Heart left ventricle (tissue), 13 donors: ENCODE data around the gene CTNS.

Source experiments
- CTCF ChIP-seq, 12 donors: fragments of 200-600 bp; sonication (generic) in 4 of 12; IDR thresholded peaks; one replicate each; pipeline versions ENCODE4 v1.5.0 to v1.8.0; 2018 to 2022; ENCODE audit warnings: antibody characterized with exemption in 12 of 12, mild to moderate bottlenecking in 5 of 12
- POLR2A ChIP-seq, 2 donors: fragments of 450-650 bp; IDR thresholded peaks; one replicate each; pipeline ENCODE4 v1.6.1; 2017; ENCODE audit warnings: antibody characterized with exemption in 2 of 2, mild to moderate bottlenecking in 2 of 2, moderate library complexity in 2 of 2
- donor health status: ischemic (EF 13 %, LVEDD 7.1; RV severe dilation, severe dysfunction).
- donor health status: DM: no; HTN: yes; CAD: no.
- donor health status: DM: no; HTN: no; CAD: no.
- donor health status: ischemic (EF 25% LVEDD 6.9; RV normal size, moderate dysfunction).
- donor health status: ischemic (EF 25% LVEDD 5.7; RV mildly dilated, moderate dysfunction).
- donor health status: ischemic (EF 35%, LVEDD 5.7; RV mildly dilated, moderate dysfunction).
- donor health status: nonischemic (EF 11% LVEDD 7.7; RV severe dilation, severe dysfunction).
- donor health status: DM: yes; HTN: yes; CAD: no.
- donor health status: PGD.
- donor health status: ischemic (EF 29% LVEDD 5.4; RV normal size, mild dysfunction).
- donor health status: nonischemic (EF 23%, LVEDD 6.1; RV moderate dilation, normal function).

GRCh38 chr17:3704931-3705717, 68.6 kb downstream of the CTNS start:
- TF ChIP-seq CTCF (IDR thresholded peaks at IDR 0.05): no peak
- TF ChIP-seq POLR2A (IDR thresholded peaks at IDR 0.05): no peak
